Activated CD4-positive, alpha-beta T cell treated with anti-CD3 and anti-CD28 coated beads, Interleukin-2, amount 50 U/mL, for 48 hours (primary cell): ENCODE measurements around the gene CLK1.

ENCODE experiments used
- DNase-seq, 2 experiments: peaks; one replicate each; pipeline ENCODE4 v3.0.0-alpha.2; 2020

The CLK1 gene

GRCh38 chr2:200811333-200812121 is 52.9 kb downstream of the CLK1 start, which contains the start of gene BZW1:
TSS of gene BZW1 (plus strand) at chr2:200811910. CDS start at chr2:200813218, 1,308 bp downstream.
- peak; percentile 97 for DNase-seq

- DNase-seq: no peak
Observed at GRCh38 chr2:200810998-200811332, 53.5 kb downstream of the CLK1 start.

GRCh38 chr2:200810252-200810997 is 54.0 kb downstream of the CLK1 start:
- DNase-seq: no peak

- DNase-seq: no peak
Observed at GRCh38 chr2:200809506-200810251, 54.8 kb downstream of the CLK1 start.
